ENCODE measurements around the gene ADAMTS17.

GRCh38 chr15:100143378-100143777 lies 198.4 kb downstream of the ADAMTS17 start:
- TF ChIP-seq, protein P1, sequence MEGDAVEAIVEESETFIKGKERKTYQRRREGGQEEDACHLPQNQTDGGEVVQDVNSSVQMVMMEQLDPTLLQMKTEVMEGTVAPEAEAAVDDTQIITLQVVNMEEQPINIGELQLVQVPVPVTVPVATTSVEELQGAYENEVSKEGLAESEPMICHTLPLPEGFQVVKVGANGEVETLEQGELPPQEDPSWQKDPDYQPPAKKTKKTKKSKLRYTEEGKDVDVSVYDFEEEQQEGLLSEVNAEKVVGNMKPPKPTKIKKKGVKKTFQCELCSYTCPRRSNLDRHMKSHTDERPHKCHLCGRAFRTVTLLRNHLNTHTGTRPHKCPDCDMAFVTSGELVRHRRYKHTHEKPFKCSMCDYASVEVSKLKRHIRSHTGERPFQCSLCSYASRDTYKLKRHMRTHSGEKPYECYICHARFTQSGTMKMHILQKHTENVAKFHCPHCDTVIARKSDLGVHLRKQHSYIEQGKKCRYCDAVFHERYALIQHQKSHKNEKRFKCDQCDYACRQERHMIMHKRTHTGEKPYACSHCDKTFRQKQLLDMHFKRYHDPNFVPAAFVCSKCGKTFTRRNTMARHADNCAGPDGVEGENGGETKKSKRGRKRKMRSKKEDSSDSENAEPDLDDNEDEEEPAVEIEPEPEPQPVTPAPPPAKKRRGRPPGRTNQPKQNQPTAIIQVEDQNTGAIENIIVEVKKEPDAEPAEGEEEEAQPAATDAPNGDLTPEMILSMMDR (IDR thresholded peaks at IDR 0.05), result no peak
- no peak for TF ChIP-seq POLR2A (IDR thresholded peaks at IDR 0.05)

All from right lobe of liver (tissue), 4 donors.